Neural crest cell (in vitro differentiated cells): Measurements from ENCODE around the gene ATG7. TPM values are rescaled to one million over a fixed set of nuclear protein-coding genes. Genes with fewer than 3 reads are reported as not detected.

Source experiments
- DNase-seq: peaks from one replicate; pipeline ENCODE4 v3.0.0; 2021; ENCODE audit warnings: low read depth, mixed read lengths, low spot score
- H3K27ac Mint-ChIP-seq: one replicate; pipeline ENCODE4 v1.8.0; 2021; ENCODE audit warnings: mild to moderate bottlenecking, mixed read lengths; ENCODE audit not compliant: unreplicated experiment
- H3K27me3 Mint-ChIP-seq: 2 replicates; pipeline ENCODE4 v1.8.0; 2021; ENCODE audit warnings: low read depth, mild to moderate bottlenecking, mixed read lengths
- H3K36me3 Mint-ChIP-seq: 2 replicates; pipeline ENCODE4 v1.8.0; 2021; ENCODE audit warnings: low read depth, mild to moderate bottlenecking, mixed read lengths
- H3K4me1 Mint-ChIP-seq: 2 replicates; pipeline ENCODE4 v1.8.0; 2021; ENCODE audit warnings: mixed read lengths
- H3K4me3 Mint-ChIP-seq: one replicate; pipeline ENCODE4 v1.8.0; 2021; ENCODE audit warnings: mild to moderate bottlenecking, mixed read lengths
- H3K9me3 Mint-ChIP-seq: 2 replicates; pipeline ENCODE4 v1.8.0; 2021; ENCODE audit warnings: mixed read lengths
- total RNA-seq: library from RNA; stranded (reverse); gene quantifications from 2 replicates; pipeline ENCODE4 v1.2.1, GENCODE V29; 2021
- TF ChIP-seq, protein P1 (sequence below): fragments of 200-600 bp; sonication (generic); conservative IDR thresholded peaks from 2 replicates; pipeline ENCODE4 v1.5.0; 2021; ENCODE audit warnings: antibody characterized with exemption, mild to moderate bottlenecking

ATG7 gene
- total RNA-seq, 1 donor from 2014 or later = 29.6 TPM

DNA sequence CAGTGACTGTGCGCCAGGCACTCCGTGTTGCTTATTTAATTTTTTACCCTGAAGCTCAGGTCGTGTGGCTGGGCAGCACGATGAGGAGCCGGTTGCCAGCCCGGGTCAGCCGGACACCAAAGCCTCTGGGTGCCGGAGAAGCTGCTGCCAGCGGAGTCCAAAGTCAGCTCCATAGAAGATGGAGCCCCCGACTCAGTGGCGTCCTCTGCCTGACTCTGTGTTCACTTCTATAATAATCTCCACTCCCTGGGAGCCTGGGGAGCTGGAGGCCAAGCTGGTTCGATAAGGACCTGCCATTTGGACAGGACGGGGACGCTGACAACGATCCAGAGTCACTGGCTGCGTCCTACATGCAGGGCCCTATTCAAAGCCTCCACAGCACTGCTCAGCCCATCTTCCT, 292.9 kb downstream of the ATG7 start:
- Mint-ChIP-seq H3K36me3 (peaks cover 25% of the 10 kb centered on the region), H3K4me3 (no peak overlapping the region), H3K4me1 (peaks cover 35% of the 10 kb centered on the region), H3K27me3 (no peaks in the 10 kb centered on the region), H3K9me3 (no peaks in the 10 kb centered on the region), H3K27ac (peak overlapping the region; percentile 75)
- no peak for DNase-seq
- TF ChIP-seq, protein P1, sequence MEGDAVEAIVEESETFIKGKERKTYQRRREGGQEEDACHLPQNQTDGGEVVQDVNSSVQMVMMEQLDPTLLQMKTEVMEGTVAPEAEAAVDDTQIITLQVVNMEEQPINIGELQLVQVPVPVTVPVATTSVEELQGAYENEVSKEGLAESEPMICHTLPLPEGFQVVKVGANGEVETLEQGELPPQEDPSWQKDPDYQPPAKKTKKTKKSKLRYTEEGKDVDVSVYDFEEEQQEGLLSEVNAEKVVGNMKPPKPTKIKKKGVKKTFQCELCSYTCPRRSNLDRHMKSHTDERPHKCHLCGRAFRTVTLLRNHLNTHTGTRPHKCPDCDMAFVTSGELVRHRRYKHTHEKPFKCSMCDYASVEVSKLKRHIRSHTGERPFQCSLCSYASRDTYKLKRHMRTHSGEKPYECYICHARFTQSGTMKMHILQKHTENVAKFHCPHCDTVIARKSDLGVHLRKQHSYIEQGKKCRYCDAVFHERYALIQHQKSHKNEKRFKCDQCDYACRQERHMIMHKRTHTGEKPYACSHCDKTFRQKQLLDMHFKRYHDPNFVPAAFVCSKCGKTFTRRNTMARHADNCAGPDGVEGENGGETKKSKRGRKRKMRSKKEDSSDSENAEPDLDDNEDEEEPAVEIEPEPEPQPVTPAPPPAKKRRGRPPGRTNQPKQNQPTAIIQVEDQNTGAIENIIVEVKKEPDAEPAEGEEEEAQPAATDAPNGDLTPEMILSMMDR = no peak

DNA sequence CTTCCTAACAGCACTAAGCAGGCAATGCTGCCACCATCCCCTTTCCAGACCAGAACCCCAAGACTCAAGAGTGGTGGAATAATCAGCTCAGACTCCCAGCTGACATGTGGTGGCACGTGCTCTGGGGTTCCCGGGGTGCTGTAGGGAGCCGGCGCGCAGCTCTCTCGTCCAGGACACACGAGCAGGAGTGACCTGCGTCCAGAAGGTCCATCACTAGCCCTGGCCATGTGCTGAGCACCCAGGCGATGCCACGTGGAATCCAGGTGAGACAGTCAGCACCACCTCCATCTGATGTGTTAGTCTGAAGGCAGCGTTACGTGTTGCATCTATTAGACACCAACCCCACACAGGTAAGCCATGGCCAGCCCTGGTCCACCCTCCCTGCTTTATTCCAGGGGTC, 293.3 kb downstream of the ATG7 start:
- Mint-ChIP-seq H3K27ac (peak overlapping the region; percentile 75), H3K4me3 (no peak overlapping the region)

DNA sequence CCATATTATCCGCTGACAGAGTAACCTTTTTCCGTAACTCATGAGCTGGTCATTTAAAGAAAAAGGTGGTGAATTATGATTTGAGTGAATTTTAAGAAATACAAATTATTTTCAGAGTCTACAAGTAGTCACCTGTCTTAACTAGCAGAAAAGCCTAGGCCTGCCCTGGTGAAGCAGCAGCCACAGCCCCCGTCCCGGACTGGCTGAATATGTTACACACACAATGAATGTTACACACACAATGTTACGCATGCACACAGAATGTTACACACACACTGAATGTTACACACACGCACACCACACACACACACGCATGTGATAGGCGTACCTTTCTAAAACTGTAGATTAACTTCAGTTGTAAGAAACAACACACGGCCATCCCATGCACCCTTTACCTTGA, 293.7 kb downstream of the ATG7 start:
- no peaks in the 10 kb centered on the region for H3K27me3 Mint-ChIP-seq
- DNase-seq = no peak
- TF ChIP-seq, protein P1 = no peak
- peaks cover 34% of the 10 kb centered on the region for H3K4me1 Mint-ChIP-seq
- no peaks in the 10 kb centered on the region for H3K9me3 Mint-ChIP-seq
- H3K27ac Mint-ChIP-seq = no peak overlapping the region
- H3K4me3 Mint-ChIP-seq = no peak overlapping the region
- H3K36me3 Mint-ChIP-seq = peaks cover 18% of the 10 kb centered on the region

More for the DNA sequence above, 293.3 kb downstream of the ATG7 start:
- H3K27me3 Mint-ChIP-seq = no peaks in the 10 kb centered on the region
- no peak for DNase-seq
- TF ChIP-seq, protein P1 = no peak
- H3K9me3 Mint-ChIP-seq = no peaks in the 10 kb centered on the region
- peaks cover 21% of the 10 kb centered on the region for H3K36me3 Mint-ChIP-seq
- peaks cover 35% of the 10 kb centered on the region for H3K4me1 Mint-ChIP-seq

DNA sequence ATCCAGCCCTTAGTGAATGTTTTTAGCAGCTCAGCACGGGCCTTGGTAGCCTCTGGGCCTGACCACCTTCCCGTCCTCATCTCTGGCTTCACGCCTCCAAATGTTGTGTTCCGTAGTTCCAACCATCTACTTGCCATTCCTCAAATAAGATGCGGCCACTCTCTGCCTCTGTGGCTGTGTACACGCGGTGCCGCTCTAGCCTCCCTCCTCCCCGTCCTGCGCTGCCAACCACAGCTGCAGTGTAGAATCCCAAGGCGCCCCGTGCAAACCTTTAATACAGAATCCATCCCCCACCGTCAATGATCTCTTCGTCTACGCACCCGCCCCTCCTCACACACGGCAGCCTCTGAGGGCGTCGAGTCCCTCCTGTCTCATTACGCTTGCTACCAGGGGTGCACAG, 294.3 kb downstream of the ATG7 start:
- TF ChIP-seq, protein P1 = no peak
- Mint-ChIP-seq H3K9me3 (no peaks in the 10 kb centered on the region), H3K36me3 (peaks cover 18% of the 10 kb centered on the region), H3K27me3 (no peaks in the 10 kb centered on the region), H3K4me1 (peaks cover 30% of the 10 kb centered on the region), H3K27ac (no peak overlapping the region), H3K4me3 (no peak overlapping the region)
- DNase-seq = no peak

DNA sequence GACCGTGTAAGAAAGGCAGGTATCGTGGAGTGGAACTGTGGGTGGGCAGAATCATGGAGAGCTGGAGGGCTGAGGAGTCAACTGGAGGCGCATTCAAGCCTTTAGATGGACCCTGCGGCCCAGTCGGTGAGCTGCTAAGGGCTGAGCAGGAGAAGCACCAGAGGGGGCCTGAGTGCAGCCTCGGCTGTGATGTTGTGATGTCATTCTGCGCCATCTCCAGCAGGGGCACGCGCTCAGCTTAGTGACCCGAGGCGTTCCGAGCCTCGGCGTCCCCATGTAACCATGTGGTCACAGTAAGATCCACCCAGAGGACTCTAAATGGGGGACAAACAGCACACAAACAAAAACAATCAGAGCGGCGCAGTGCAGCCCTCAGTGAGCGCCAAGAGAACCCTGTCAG, 294.7 kb downstream of the ATG7 start:
- Mint-ChIP-seq H3K36me3 (peaks cover 18% of the 10 kb centered on the region), H3K4me3 (no peak overlapping the region), H3K9me3 (no peaks in the 10 kb centered on the region), H3K4me1 (peaks cover 30% of the 10 kb centered on the region), H3K27me3 (no peaks in the 10 kb centered on the region), H3K27ac (no peak overlapping the region)
- no peak for DNase-seq
- TF ChIP-seq, protein P1 = peak; percentile 29
